Kidney (tissue), 14 donors: ENCODE measurements around the gene LDLRAD3. TPM values are rescaled to one million over a fixed set of nuclear protein-coding genes. Genes with fewer than 3 reads are reported as not detected.

Source experiments
- DNase-seq, 5 donors: peaks; one replicate each; pipeline ENCODE4 v3.0.0-alpha.2; 2013 to 2020
- FAIRE-seq: peaks from 2 replicates; lab custom pipeline; 2012; peaks lifted over from hg19 to GRCh38; lab: Jason Lieb, UNC
- H3K27ac ChIP-seq, 2 donors: one replicate each; pipeline ENCODE4 v1.7.0; 2013; ENCODE audit warnings: low read depth in 2 of 2, low read length in 2 of 2, inconsistent platforms in 1 of 2
- H3K27me3 ChIP-seq: one replicate; pipeline ENCODE4 v1.7.1; 2013; ENCODE audit warnings: low read length, inconsistent platforms; ENCODE audit not compliant: control insufficient read depth, insufficient read depth
- H3K36me3 ChIP-seq, 3 donors: one replicate each; pipeline versions ENCODE4 v1.7.0 to v1.7.1; 2013; ENCODE audit warnings: low read length in 3 of 3, control low read depth in 1 of 3, inconsistent platforms in 1 of 3; ENCODE audit not compliant: insufficient read depth in 3 of 3, control insufficient read depth in 2 of 3
- H3K4me1 ChIP-seq, 3 donors: one replicate each; pipeline versions ENCODE4 v1.7.0 to v1.7.1; 2013; ENCODE audit warnings: low read length in 3 of 3, inconsistent platforms in 1 of 3, low read depth in 1 of 3; ENCODE audit not compliant: control insufficient read depth in 2 of 3, insufficient read depth in 2 of 3
- H3K4me3 ChIP-seq, 3 donors: one replicate each; pipeline versions ENCODE4 v1.7.0 to v1.8.1; 2013; ENCODE audit warnings: low read length in 3 of 3, control low read depth in 1 of 3, inconsistent platforms in 1 of 3
- H3K9ac ChIP-seq, 3 donors: one replicate each; pipeline versions ENCODE4 v1.7.0 to v1.7.1; 2013; ENCODE audit warnings: low read length in 3 of 3, control low read depth in 1 of 3, inconsistent platforms in 1 of 3
- H3K9me3 ChIP-seq, 3 donors: one replicate each; pipeline versions ENCODE4 v1.7.0 to v1.7.1; 2013; ENCODE audit warnings: low read length in 3 of 3, control low read depth in 1 of 3, inconsistent platforms in 1 of 3; ENCODE audit not compliant: control insufficient read depth in 2 of 3, insufficient read depth in 1 of 3
- CTCF ChIP-seq: IDR thresholded peaks from 3 replicates; pipeline ENCODE4 v1.5.1; 2012; ENCODE audit warnings: mild to moderate bottlenecking, moderate library complexity, borderline replicate concordance; ENCODE audit not compliant: insufficient read depth; ENCODE audit errors: extremely low read depth
- intact Hi-C: fragments of 100-400 bp; cut with DNase I; formaldehyde crosslinking; loops from one replicate; pipeline ENCODE4 v1.11.1; 2022
- polyA plus RNA-seq: library from polyadenylated mRNA; stranded (reverse); fragments of 350-450 nt; fragmentation: Illumina TruSeq; extraction: RNeasy Lipid Tissue Mini Kit (QIAGEN cat#74804); gene quantifications from one replicate; pipeline ENCODE4 v1.2.3, GENCODE V29; 2014; ENCODE audit warnings: low read depth, low replicate concordance; ENCODE audit not compliant: insufficient read depth
- total RNA-seq: library from RNA; stranded (reverse); fragmentation: NEBNext Ultra II Directional; extraction: Animal tissue kit (Norgen Biotek cat#: 25700); gene quantifications from one replicate; pipeline ENCODE4 v1.2.1, GENCODE V29; 2021
- donor health status: control.
- donor health status: control.
- donor health status: control.
- donor health status: control.
- donor health status: control.
- donor health status: DM: yes; HTN: yes; CAD: no.
- donor health status: Normal renal cell carcinoma (clear cell type).

LDLRAD3 gene
- total and polyA plus RNA-seq, 2 donors from 2014 or later = 1.2 to 14.2 TPM

GRCh38 chr11:36030731-36031281, 86.9 kb downstream of the LDLRAD3 start:
- H3K9me3 ChIP-seq = no peaks in the 10 kb centered on the region
- FAIRE-seq (no peak), DNase-seq (peak in 1 of 5 donors; percentile 52)
- no peaks in the 10 kb centered on the region for H3K27me3 ChIP-seq
- TF ChIP-seq CTCF = no peak
- H3K4me1 ChIP-seq = peaks cover 0 to 5% (median 0%) of the 10 kb centered on the region in 3 donors
- no peaks in the 10 kb centered on the region for H3K36me3 ChIP-seq
- no peak overlapping the region for H3K4me3 ChIP-seq
- no peak overlapping the region for H3K27ac ChIP-seq
- intact Hi-C loops = no loop called here
- no peak overlapping the region for H3K9ac ChIP-seq

GRCh38 chr11:36033082-36033751, 89.4 kb downstream of the LDLRAD3 start:
- Histone ChIP-seq H3K4me1 (peaks cover 4 to 22% (median 11%) of the 10 kb centered on the region in 3 donors), H3K9me3 (no peaks in the 10 kb centered on the region), H3K27ac (no peak overlapping the region), H3K9ac (no peak overlapping the region), H3K27me3 (no peaks in the 10 kb centered on the region), H3K4me3 (no peak overlapping the region), H3K36me3 (no peaks in the 10 kb centered on the region)
- DNase-seq = no peak
- intact Hi-C loops = no loop called here
- no peak for FAIRE-seq
- no peak for TF ChIP-seq CTCF

GRCh38 chr11:36033936-36034335, 90.1 kb downstream of the LDLRAD3 start:
- Histone ChIP-seq H3K4me3 (no peak overlapping the region), H3K9me3 (no peaks in the 10 kb centered on the region), H3K4me1 (peaks cover 6 to 22% (median 11%) of the 10 kb centered on the region in 3 donors), H3K27ac (no peak overlapping the region), H3K9ac (no peak overlapping the region), H3K27me3 (no peaks in the 10 kb centered on the region), H3K36me3 (no peaks in the 10 kb centered on the region)
- no peak for TF ChIP-seq CTCF
- intact Hi-C loops = no loop called here
- DNase-seq (no peak), FAIRE-seq (no peak)
